Breast epithelium (tissue), 4 donors: ENCODE results near the gene HTT. TPM values are rescaled to one million over a fixed set of nuclear protein-coding genes. Genes with fewer than 3 reads are reported as not detected.

Experiments used
- DNase-seq, 2 donors: peaks; one replicate each; pipeline ENCODE4 v3.0.0-alpha.2; 2019; ENCODE audit warnings: low spot score in 2 of 2
- H3K27ac ChIP-seq, 2 donors: fragments of 200-600 bp; sonication (generic) in 1 of 2; one replicate each; pipeline ENCODE4 v1.5.1; 2016 to 2019; ENCODE audit warnings: mild to moderate bottlenecking in 1 of 2
- H3K27me3 ChIP-seq, 2 donors: fragments of 200-600 bp; sonication (generic) in 1 of 2; one replicate each; pipeline versions ENCODE4 v1.5.1 to v1.6.0; 2017 to 2019; ENCODE audit warnings: control low read depth in 1 of 2, mild to moderate bottlenecking in 1 of 2
- H3K36me3 ChIP-seq: fragments of 200-600 bp; one replicate; pipeline ENCODE4 v1.5.1; 2019
- H3K4me1 ChIP-seq, 2 donors: fragments of 200-600 bp; sonication (generic); one replicate each; pipeline ENCODE4 v1.5.1; 2016 to 2019; ENCODE audit warnings: control low read depth in 1 of 2
- H3K4me3 ChIP-seq, 3 donors: fragments of 200-600 bp; sonication (generic); 1 replicate in 2 of 3; 2 replicates in 1 of 3; pipeline ENCODE4 v1.5.1; 2016 to 2019; ENCODE audit warnings: mild to moderate bottlenecking in 3 of 3, moderate library complexity in 2 of 3
- H3K9me3 ChIP-seq, 2 donors: fragments of 200-600 bp; sonication (generic) in 1 of 2; one replicate each; pipeline ENCODE4 v1.5.1; 2016 to 2019; ENCODE audit warnings: control low read depth in 1 of 2
- CTCF ChIP-seq, 3 donors: fragments of 450-650 bp; IDR thresholded peaks; one replicate each; pipeline ENCODE4 v1.5.1; 2016 to 2017; ENCODE audit warnings: antibody characterized with exemption in 3 of 3, mild to moderate bottlenecking in 3 of 3, moderate library complexity in 3 of 3
- POLR2A ChIP-seq: fragments of 450-650 bp; IDR thresholded peaks from one replicate; pipeline ENCODE4 v1.6.1; 2016; ENCODE audit warnings: antibody characterized with exemption, mild to moderate bottlenecking, moderate library complexity
- POLR2AphosphoS5 ChIP-seq, 3 donors: sonication (generic); formaldehyde crosslinking; IDR thresholded peaks; one replicate each; pipeline ENCODE4 v1.6.1; 2017; ENCODE audit warnings: antibody characterized with exemption in 3 of 3
- intact Hi-C: fragments of 100-400 bp; cut with DNase I; formaldehyde crosslinking; loops from one replicate; pipeline ENCODE4 v1.15.1; 2023; ENCODE audit warnings: low total_unique reads
- total RNA-seq, 3 donors: library from RNA; depleted of rRNA; stranded (reverse); fragments of >200 nt; gene quantifications; one replicate each; pipeline ENCODE4 v1.1.0, GENCODE V29; 2016

HTT gene
- total RNA-seq, 3 donors from 2014 or later, result 53.8 to 71.1 (median 55.1) TPM

- no peaks in the 10 kb centered on the region for H3K9me3 ChIP-seq
- intact Hi-C loops, result no loop called here
- no peaks in the 10 kb centered on the region for H3K36me3 ChIP-seq
- no peak overlapping the region for H3K27ac ChIP-seq
- H3K4me3 ChIP-seq, result no peak overlapping the region
- no peak for DNase-seq
- no peaks in the 10 kb centered on the region for H3K27me3 ChIP-seq
- no peaks in the 10 kb centered on the region for H3K4me1 ChIP-seq
- TF ChIP-seq POLR2AphosphoS5 (IDR thresholded peaks at IDR 0.05) (no peak), POLR2A (no peak), CTCF (IDR thresholded peaks at IDR 0.05) (no peak)
Measured at GRCh38 chr4:3121596-3121995, 47.1 kb downstream of the HTT start.

GRCh38 chr4:3122081-3122563, 47.6 kb downstream of the HTT start:
- intact Hi-C loops, result no loop called here
- H3K9me3 ChIP-seq, result no peaks in the 10 kb centered on the region
- no peaks in the 10 kb centered on the region for H3K27me3 ChIP-seq
- TF ChIP-seq POLR2A, result no peak
- no peak for TF ChIP-seq CTCF (IDR thresholded peaks at IDR 0.05)
- no peak for TF ChIP-seq POLR2AphosphoS5 (IDR thresholded peaks at IDR 0.05)
- no peak for DNase-seq
- no peaks in the 10 kb centered on the region for H3K4me1 ChIP-seq
- no peak overlapping the region for H3K4me3 ChIP-seq
- no peaks in the 10 kb centered on the region for H3K36me3 ChIP-seq
- peak overlapping the region in 1 of 2 donors; percentile 33 for H3K27ac ChIP-seq

GRCh38 chr4:3123181-3123671, 48.7 kb downstream of the HTT start:
- H3K27me3 ChIP-seq, result no peaks in the 10 kb centered on the region
- no peak for TF ChIP-seq POLR2A
- TF ChIP-seq POLR2AphosphoS5 (IDR thresholded peaks at IDR 0.05), result no peak
- no peak for TF ChIP-seq CTCF (IDR thresholded peaks at IDR 0.05)
- no peak for DNase-seq
- no peak overlapping the region for H3K4me3 ChIP-seq
- intact Hi-C loops, result no loop called here
- no peaks in the 10 kb centered on the region for H3K36me3 ChIP-seq
- H3K27ac ChIP-seq, result peak overlapping the region; percentile 0 to 15
- H3K4me1 ChIP-seq, result no peaks in the 10 kb centered on the region
- no peaks in the 10 kb centered on the region for H3K9me3 ChIP-seq

- intact Hi-C loops, result no loop called here
- Histone ChIP-seq H3K9me3 (no peaks in the 10 kb centered on the region), H3K4me1 (no peaks in the 10 kb centered on the region), H3K27ac (no peak overlapping the region), H3K27me3 (no peaks in the 10 kb centered on the region), H3K4me3 (no peak overlapping the region), H3K36me3 (no peaks in the 10 kb centered on the region)
- no peak for DNase-seq
- TF ChIP-seq POLR2A, result no peak
- TF ChIP-seq CTCF (IDR thresholded peaks at IDR 0.05), result no peak
- TF ChIP-seq POLR2AphosphoS5 (IDR thresholded peaks at IDR 0.05), result no peak
Measured at GRCh38 chr4:3124070-3124767, 49.7 kb downstream of the HTT start.

GRCh38 chr4:3127112-3127511, 52.6 kb downstream of the HTT start:
- TF ChIP-seq POLR2AphosphoS5 (IDR thresholded peaks at IDR 0.05) (no peak), POLR2A (no peak), CTCF (IDR thresholded peaks at IDR 0.05) (no peak)
- no peak for DNase-seq
- Histone ChIP-seq H3K27me3 (no peaks in the 10 kb centered on the region), H3K36me3 (peaks cover 10% of the 10 kb centered on the region), H3K4me1 (no peaks in the 10 kb centered on the region), H3K27ac (no peak overlapping the region), H3K9me3 (no peaks in the 10 kb centered on the region), H3K4me3 (no peak overlapping the region)
- intact Hi-C loops, result no loop called here
